ENCODE measurements around the gene MYBPC3. TPM values are rescaled to one million over a fixed set of nuclear protein-coding genes. Genes with fewer than 3 reads are reported as not detected.

Gene MYBPC3
- total and polyA plus RNA-seq, 2 experiments from 2014 or later = not detected

DNA sequence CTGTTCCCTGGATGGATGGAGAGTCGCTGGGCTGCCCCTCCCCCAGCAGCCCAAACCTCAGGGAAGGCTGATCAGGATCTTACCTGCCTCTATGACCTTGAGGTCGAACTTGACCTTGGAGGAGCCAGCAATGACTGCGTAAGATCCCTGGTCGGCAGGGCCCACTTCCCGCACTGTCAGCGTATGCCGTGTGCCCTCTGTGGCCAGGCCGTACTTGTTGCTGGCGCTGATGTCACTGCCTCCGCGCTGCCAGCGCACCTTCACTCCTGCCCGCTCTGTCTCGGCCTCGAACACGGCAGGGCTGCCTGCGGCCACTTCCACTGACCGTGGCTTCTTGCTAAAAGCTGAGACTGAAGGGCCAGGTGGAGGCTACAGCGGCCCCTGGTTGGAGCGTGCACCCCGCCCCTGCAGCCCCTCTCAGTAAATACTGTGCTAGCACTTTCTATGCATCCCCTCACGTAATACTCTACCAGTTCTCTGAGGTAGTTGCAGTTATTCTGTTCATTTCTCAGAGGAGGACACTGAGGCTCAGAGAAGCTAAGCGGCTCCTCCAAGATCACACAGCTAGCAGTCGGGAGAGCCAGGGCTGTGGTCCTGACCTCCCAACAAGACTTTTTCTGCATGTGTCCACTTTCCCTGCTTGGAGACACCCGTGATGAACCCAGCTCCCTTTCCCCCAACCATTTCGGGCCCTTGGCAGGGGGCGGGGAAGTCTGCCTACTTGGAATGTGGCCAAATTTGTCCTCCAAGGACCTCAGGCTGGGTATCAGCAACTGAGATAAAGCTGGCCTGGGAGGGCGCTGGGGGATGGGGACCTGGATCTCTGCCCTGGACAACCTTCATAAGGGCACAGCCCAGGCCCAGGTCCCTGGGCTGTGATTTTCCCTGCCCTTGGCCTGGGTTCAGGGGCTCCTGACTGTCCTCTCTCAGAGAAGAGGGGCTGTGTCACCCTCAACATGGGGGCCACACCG is 1.1 kb downstream of the MYBPC3 start:
- Histone ChIP-seq H3K4me1 (ENCODE audit: insufficient read depth) (peaks cover 7% of the 10 kb centered on the region; the same call in 1 of the 2 replicates), H3K9me2 (ENCODE audit: insufficient read depth) (no peaks in the 10 kb centered on the region), H2AFZ (peak overlapping the region; percentile 74), H3K79me2 (replicated peaks; ENCODE audit: insufficient read depth) (no peaks in the 10 kb centered on the region), H3K4me2 (no peak overlapping the region), H4K20me1 (replicated peaks; ENCODE audit: insufficient read depth) (no peaks in the 10 kb centered on the region), H3K27me3 (ENCODE audit: insufficient read depth) (no peaks in the 10 kb centered on the region), H3F3A (replicated peaks; ENCODE audit: low read depth) (peaks cover 10% of the 10 kb centered on the region), H3K4me3 (no peak overlapping the region), H3K36me3 (ENCODE audit: insufficient read depth) (no peaks in the 10 kb centered on the region), H3K27ac (ENCODE audit: low read depth) (no peak overlapping the region)
- Mint-ChIP-seq H3K36me3 (ENCODE audit: low read depth) (no peaks in the 10 kb centered on the region; the same call in 2 of the 3 replicates), H3K4me3 (no peak overlapping the region), H3K27ac (peak overlapping the region; percentile 71), H3K27me3 (ENCODE audit: insufficient read depth, low read depth, poor library complexity) (peaks cover 19% of the 10 kb centered on the region), H3K4me1 (peaks cover 8% of the 10 kb centered on the region), H3K9me3 (no peaks in the 10 kb centered on the region; the same call in 2 of the 3 replicates)
- no peak for DNase-seq (ENCODE audit: low spot score)
- no peak for ATAC-seq
- TF ChIP-seq ZNF331 (CRISPR knock-in tag; IDR thresholded peaks at IDR 0.05; ENCODE audit: low read depth) (no peak), CREB1 (CRISPR knock-in tag; IDR thresholded peaks at IDR 0.05; ENCODE audit: low read depth) (no peak), JUNB (IDR thresholded peaks at IDR 0.05; ENCODE audit: unreplicated experiment) (no peak), POLR2AphosphoS5 (IDR thresholded peaks at IDR 0.05; ENCODE audit: low read depth) (no peak), EZH2 (IDR thresholded peaks at IDR 0.05; ENCODE audit: low read depth, unreplicated experiment) (no peak), CTCF (conservative IDR thresholded peaks at IDR 0.05; ENCODE audit: low read depth in 2 of 2) (no peak)

GRCh38 chr11:47350315-47350714 is 2.2 kb downstream of the MYBPC3 start:
- Mint-ChIP-seq H3K4me3 (no peak overlapping the region), H3K4me1 (peaks cover 8% of the 10 kb centered on the region), H3K36me3 (ENCODE audit: low read depth) (no peaks in the 10 kb centered on the region; the same call in 2 of the 3 replicates), H3K27ac (no peak overlapping the region), H3K9me3 (no peaks in the 10 kb centered on the region; the same call in 2 of the 3 replicates), H3K27me3 (ENCODE audit: insufficient read depth, low read depth, poor library complexity) (peaks cover 19% of the 10 kb centered on the region)
- H3K27me3 ChIP-seq (ENCODE audit: insufficient read depth) = no peaks in the 10 kb centered on the region
- H2AFZ ChIP-seq = no peak overlapping the region
- DNase-seq (ENCODE audit: low spot score) (no peak), ATAC-seq (no peak)
- no peaks in the 10 kb centered on the region for H3K79me2 ChIP-seq (replicated peaks; ENCODE audit: insufficient read depth)
- H3K36me3 ChIP-seq (ENCODE audit: insufficient read depth) = no peaks in the 10 kb centered on the region
- 0 out of 2 replicates have a peak, but pooled peaks cover 2% of the 10 kb centered on the region for H3F3A ChIP-seq (replicated peaks; ENCODE audit: low read depth)
- H4K20me1 ChIP-seq (replicated peaks; ENCODE audit: insufficient read depth) = no peaks in the 10 kb centered on the region
- H3K27ac ChIP-seq (ENCODE audit: low read depth) = no peak overlapping the region
- H3K9me2 ChIP-seq (ENCODE audit: insufficient read depth) = no peaks in the 10 kb centered on the region
- no peak overlapping the region for H3K4me3 ChIP-seq
- no peak overlapping the region for H3K4me2 ChIP-seq
- peaks cover 7% of the 10 kb centered on the region; the same call in 1 of the 2 replicates for H3K4me1 ChIP-seq (ENCODE audit: insufficient read depth)
- TF ChIP-seq POLR2AphosphoS5 (IDR thresholded peaks at IDR 0.05; ENCODE audit: low read depth) = no peak
- no peak for TF ChIP-seq REST (IDR thresholded peaks at IDR 0.05; ENCODE audit: unreplicated experiment)
- no peak for TF ChIP-seq EZH2 (IDR thresholded peaks at IDR 0.05; ENCODE audit: low read depth, unreplicated experiment)
- TF ChIP-seq CTCF (conservative IDR thresholded peaks at IDR 0.05; ENCODE audit: low read depth in 2 of 2) = no peak
- TF ChIP-seq ZNF114 (CRISPR knock-in tag; IDR thresholded peaks at IDR 0.05) = no peak
- TF ChIP-seq ZNF331 (CRISPR knock-in tag; IDR thresholded peaks at IDR 0.05; ENCODE audit: low read depth) = no peak
- no peak for TF ChIP-seq JUNB (IDR thresholded peaks at IDR 0.05; ENCODE audit: unreplicated experiment)

Data from GM23338 (cell line).